Left ventricle myocardium superior (tissue), 1 donor: ENCODE measurements around the gene CEP70. TPM values are rescaled to one million over a fixed set of nuclear protein-coding genes. Genes with fewer than 3 reads are reported as not detected.

Experiments used
- total RNA-seq: library from RNA; stranded (reverse); fragmentation: NEBNext Ultra II Directional; extraction: Animal tissue kit (Norgen Biotek cat#: 25700); gene quantifications from one replicate; pipeline ENCODE4 v1.2.1, GENCODE V29; 2021
- donor health status: DM: no; HTN: yes; CAD: no; lungs with severe emphysema.

Gene CEP70
- total RNA-seq, 1 donor from 2014 or later, result 22.6 TPM

Other genes starting within 250 kb of the CEP70 start
- gene MRAS, start 245.7 kb downstream of the CEP70 start, total RNA-seq, result 405 TPM
- 1.2 TPM for gene ESYT3, start 159.6 kb downstream of the CEP70 start, total RNA-seq
- gene FAIM, start 14.5 kb upstream of the CEP70 start, total RNA-seq, result 3.7 TPM
- 33.3 TPM for gene PIK3CB, start 240.7 kb upstream of the CEP70 start, total RNA-seq